IMR-90 (cell line): ENCODE results near the gene DUSP28.

ENCODE experiments used
- BHLHE40 ChIP-seq: fragments of 150-350 bp; IDR thresholded peaks from 2 replicates; pipeline ENCODE4 v1.6.1; 2016; ENCODE audit warnings: mild to moderate bottlenecking, low read depth, low read length
- CEBPB ChIP-seq: IDR thresholded peaks from 2 replicates; pipeline ENCODE4 v1.6.1; 2012; ENCODE audit warnings: low read depth, low read length, improper control_type of control experiment
- CHD1 ChIP-seq: IDR thresholded peaks from 2 replicates; pipeline ENCODE4 v1.6.1; 2012; ENCODE audit warnings: low read depth, low read length, improper control_type of control experiment
- CTCF ChIP-seq: conservative IDR thresholded peaks from 2 replicates; pipeline ENCODE4 v1.5.1; 2012; ENCODE audit warnings: mild to moderate bottlenecking, low read depth, low read length, improper control_type of control experiment
- MAZ ChIP-seq: IDR thresholded peaks from 2 replicates; pipeline ENCODE4 v1.6.1; 2012; ENCODE audit warnings: low read depth, mild to moderate bottlenecking, low read length, improper control_type of control experiment, moderate library complexity, borderline replicate concordance
- NFE2L2 ChIP-seq: fragments of 150-350 bp; IDR thresholded peaks from 2 replicates; pipeline ENCODE4 v1.6.1; 2016; ENCODE audit warnings: low read depth, mild to moderate bottlenecking, low read length
- POLR2A ChIP-seq: IDR thresholded peaks from 2 replicates; pipeline ENCODE4 v1.6.1; 2012; ENCODE audit warnings: mild to moderate bottlenecking, low read depth, low read length
- RAD21 ChIP-seq: IDR thresholded peaks from 2 replicates; pipeline ENCODE4 v1.6.1; 2012; ENCODE audit warnings: low read length, improper control_type of control experiment
- SMC3 ChIP-seq: fragments of 150-350 bp; IDR thresholded peaks from 2 replicates; pipeline ENCODE4 v1.6.1; 2016; ENCODE audit warnings: low read depth, mild to moderate bottlenecking, antibody characterized with exemption, low read length, moderate library complexity

DNA sequence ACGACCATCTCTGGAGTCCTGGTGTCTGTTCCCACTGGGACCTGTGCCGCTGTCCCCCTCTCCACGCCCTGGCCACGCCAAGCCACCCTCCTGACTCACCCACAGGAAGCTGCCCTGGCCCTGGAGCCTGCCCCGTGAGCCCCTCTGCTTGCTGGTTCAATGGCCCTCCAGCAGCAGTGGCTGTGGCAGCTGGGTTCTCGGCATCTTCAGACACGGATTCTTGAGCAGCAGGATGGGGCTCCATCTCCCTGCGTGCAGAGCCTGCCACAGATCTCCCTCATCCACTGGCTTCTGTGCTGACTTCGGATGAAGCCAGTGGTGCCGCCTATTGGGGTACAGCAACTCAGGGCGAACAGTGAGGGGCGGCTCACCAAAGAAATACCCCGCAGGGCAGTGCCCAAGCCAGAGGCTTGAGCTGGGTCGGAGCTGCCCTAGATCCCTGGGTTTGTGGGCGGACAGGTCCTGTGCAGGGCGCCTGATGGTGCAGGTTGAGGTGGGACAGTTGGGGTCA is 40.3 kb downstream of the DUSP28 start:
- TF ChIP-seq CEBPB (no peak), CTCF (no peak), RAD21 (no peak), POLR2A (no peak), NFE2L2 (no peak), SMC3 (no peak), BHLHE40 (no peak), CHD1 (no peak), MAZ (no peak)
